Measurements from ENCODE around the gene AATF. TPM values are rescaled to one million over a fixed set of nuclear protein-coding genes. Genes with fewer than 3 reads are reported as not detected.

AATF gene
- total and polyA plus RNA-seq, 11 donors = 15.2 to 51.6 (median 28.9) TPM

DNA sequence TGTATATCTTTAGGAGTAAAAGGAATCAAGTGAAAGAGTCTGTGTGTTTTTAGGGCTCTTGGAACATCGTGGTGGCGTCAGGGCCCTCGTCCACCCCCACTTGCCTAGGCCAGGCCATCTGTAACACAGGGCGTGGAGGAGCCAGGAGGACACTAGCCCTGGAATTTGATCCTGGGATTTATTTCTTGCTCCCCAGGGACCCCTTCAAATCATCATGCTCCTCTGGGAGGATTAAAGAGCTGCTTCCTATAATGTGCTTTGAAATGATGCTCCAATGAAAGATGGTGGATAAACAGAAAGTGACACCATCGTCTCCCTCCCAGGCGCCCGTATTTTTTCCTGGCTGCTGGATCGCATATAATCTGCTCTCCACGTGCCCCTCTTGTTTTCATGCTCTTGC lies 113.3 kb downstream of the AATF start:
- H3K27me3 ChIP-seq = peaks cover 0 to 30% (median 8%) of the 10 kb centered on the region in 9 donors
- DNase-seq (no peak), ATAC-seq (no peak)
- no peak overlapping the region for H3K4me3 ChIP-seq
- no peak for TF ChIP-seq POLR2A (IDR thresholded peaks at IDR 0.05)
- TF ChIP-seq, protein P1, sequence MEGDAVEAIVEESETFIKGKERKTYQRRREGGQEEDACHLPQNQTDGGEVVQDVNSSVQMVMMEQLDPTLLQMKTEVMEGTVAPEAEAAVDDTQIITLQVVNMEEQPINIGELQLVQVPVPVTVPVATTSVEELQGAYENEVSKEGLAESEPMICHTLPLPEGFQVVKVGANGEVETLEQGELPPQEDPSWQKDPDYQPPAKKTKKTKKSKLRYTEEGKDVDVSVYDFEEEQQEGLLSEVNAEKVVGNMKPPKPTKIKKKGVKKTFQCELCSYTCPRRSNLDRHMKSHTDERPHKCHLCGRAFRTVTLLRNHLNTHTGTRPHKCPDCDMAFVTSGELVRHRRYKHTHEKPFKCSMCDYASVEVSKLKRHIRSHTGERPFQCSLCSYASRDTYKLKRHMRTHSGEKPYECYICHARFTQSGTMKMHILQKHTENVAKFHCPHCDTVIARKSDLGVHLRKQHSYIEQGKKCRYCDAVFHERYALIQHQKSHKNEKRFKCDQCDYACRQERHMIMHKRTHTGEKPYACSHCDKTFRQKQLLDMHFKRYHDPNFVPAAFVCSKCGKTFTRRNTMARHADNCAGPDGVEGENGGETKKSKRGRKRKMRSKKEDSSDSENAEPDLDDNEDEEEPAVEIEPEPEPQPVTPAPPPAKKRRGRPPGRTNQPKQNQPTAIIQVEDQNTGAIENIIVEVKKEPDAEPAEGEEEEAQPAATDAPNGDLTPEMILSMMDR (IDR thresholded peaks at IDR 0.05) = no peak
- H3K27ac ChIP-seq = no peak overlapping the region
- intact Hi-C loops (cut with DNase I) = loop anchor here in 1 of 10 donors (10.0 kb wide), 1 partner anchor 57 kb away; no protein-coding TSS in a partner anchor
- 69 to 72% (median 70%) methylated on average over 9 of the region's 9 CpGs for whole genome bisulfite sequencing, 4 donors
- H3K36me3 ChIP-seq = peaks cover 0 to 15% (median 4%) of the 10 kb centered on the region in 9 donors
- no peaks in the 10 kb centered on the region for H3K9me3 ChIP-seq
- no peaks in the 10 kb centered on the region for H3K4me1 ChIP-seq

DNA sequence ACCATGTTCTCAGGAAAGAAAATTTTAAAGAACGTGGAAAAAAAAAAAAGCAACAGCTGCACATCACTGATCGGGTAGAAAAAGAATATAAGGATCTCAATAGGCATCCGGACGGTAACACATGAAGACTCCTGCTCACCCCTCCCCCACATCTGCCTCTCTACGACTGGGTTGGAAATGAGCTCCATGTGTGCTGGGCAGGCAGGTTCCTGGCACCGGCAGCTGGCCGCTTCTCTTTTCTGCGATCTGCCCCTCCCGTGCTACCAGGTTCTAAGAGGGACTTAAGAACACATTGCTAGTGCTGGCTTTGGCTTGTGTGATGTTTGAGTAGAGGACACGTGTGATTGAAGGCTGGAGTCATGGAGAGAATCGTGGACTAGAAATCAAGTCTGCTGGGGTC lies 115.5 kb downstream of the AATF start:
- no peak overlapping the region for H3K4me3 ChIP-seq
- 59 to 67% (median 62%) methylated on average over 11 of the region's 11 CpGs for WGBS, 4 donors

DNA sequence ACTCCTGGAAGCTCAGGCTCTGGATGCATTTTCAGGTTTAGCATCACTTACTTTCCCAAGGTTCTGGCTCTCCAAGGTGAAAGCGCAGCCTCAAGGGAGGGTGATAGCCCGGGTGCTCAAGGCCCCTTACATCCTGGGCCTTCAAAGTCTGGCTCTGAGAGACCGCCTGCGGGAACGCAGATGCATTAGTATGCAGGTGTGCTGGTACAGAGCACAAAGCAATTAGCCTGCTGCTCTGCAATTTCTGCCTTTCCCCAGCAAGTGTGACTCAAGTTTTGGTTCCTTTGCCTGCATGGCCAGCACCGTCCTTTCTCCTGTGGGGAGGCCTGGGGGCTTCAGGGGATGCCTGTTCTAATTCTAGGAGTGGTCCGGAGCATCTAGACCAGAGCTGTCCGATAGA lies 116.2 kb downstream of the AATF start:
- ATAC-seq = no peak
- 75 to 88% (median 81%) methylated on average over 6 to 8 of the region's 8 CpGs for WGBS, 4 donors
- no peak for DNase-seq
- Histone ChIP-seq H3K4me1 (no peaks in the 10 kb centered on the region), H3K36me3 (no peaks in the 10 kb centered on the region), H3K27me3 (peaks cover 0 to 46% (median 11%) of the 10 kb centered on the region in 9 donors), H3K4me3 (no peak overlapping the region), H3K9me3 (peaks cover 0 to 8% (median 0%) of the 10 kb centered on the region in 12 donors), H3K27ac (no peak overlapping the region)
- no peak for TF ChIP-seq POLR2A (IDR thresholded peaks at IDR 0.05)
- TF ChIP-seq, protein P1 (IDR thresholded peaks at IDR 0.05) = no peak
- intact Hi-C loops (cut with DNase I) = loop anchor here in 1 of 10 donors (10.0 kb wide), 1 partner anchor 60 kb away; no protein-coding TSS in a partner anchor

More for the DNA sequence above, 115.5 kb downstream of the AATF start:
- TF ChIP-seq POLR2A (IDR thresholded peaks at IDR 0.05) = no peak
- TF ChIP-seq, protein P1 (IDR thresholded peaks at IDR 0.05) = no peak
- no peaks in the 10 kb centered on the region for H3K4me1 ChIP-seq
- no peak for DNase-seq
- intact Hi-C loops (cut with DNase I) = loop anchor here in 1 of 10 donors (10.0 kb wide), 1 partner anchor 59 kb away; no protein-coding TSS in a partner anchor
- no peak for ATAC-seq
- peaks cover 0 to 5% (median 0%) of the 10 kb centered on the region in 12 donors for H3K9me3 ChIP-seq
- H3K27me3 ChIP-seq = peaks cover 0 to 46% (median 11%) of the 10 kb centered on the region in 9 donors
- no peaks in the 10 kb centered on the region for H3K36me3 ChIP-seq
- H3K27ac ChIP-seq = no peak overlapping the region

DNA sequence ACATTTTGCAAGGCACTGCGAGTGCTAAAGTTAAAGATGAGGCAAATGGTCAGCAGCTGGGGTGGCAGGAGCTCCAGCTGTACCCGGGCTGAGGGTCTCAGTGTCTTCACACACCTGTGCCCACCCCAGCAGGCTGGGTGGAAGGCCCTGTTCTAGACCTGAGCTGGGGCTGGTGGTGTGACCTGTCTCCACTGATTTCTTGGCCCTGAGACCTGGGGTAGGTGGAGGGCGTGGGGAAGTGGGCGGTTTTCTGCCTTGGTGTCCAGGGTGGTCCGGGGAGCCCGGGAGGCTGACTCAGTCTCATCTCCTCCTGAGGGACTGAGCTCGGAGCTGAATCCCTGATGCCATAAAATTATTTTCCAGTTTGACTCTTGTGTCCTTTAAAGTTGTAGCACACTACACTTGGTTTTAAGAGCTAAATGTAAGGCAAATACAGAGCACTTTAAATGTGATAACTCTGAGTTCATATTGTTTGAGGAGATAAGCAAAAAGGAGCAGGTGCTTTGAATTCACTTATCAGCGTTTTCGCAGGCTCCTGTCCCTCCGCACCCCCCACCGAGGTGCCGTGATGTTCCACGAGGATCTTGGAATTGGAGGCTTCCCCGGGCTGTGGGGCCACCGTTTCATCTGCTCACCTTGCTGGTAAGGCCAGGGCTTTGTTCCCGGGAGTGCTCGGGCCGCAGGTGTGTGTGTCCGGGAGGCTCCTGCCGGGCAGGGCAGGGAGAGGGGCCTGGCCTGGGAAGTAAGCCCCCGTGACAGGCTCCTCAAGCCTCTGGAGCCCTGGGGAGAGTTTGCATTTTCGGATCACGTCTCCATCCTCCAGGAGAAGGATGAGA lies 117.0 kb downstream of the AATF start:
- intact Hi-C loops (cut with DNase I) = loop anchor here in 1 of 10 donors (10.0 kb wide), 1 partner anchor 61 kb away; no protein-coding TSS in a partner anchor
- ATAC-seq = no peak

More for the DNA sequence above, 117.0 kb downstream of the AATF start:
- Histone ChIP-seq H3K27ac (no peak overlapping the region), H3K4me3 (no peak overlapping the region), H3K9me3 (peaks cover 0 to 8% (median 0%) of the 10 kb centered on the region in 12 donors), H3K27me3 (peaks cover 0 to 46% (median 11%) of the 10 kb centered on the region in 9 donors), H3K4me1 (no peaks in the 10 kb centered on the region), H3K36me3 (no peaks in the 10 kb centered on the region)
- DNase-seq = no peak
- no peak for TF ChIP-seq POLR2A (IDR thresholded peaks at IDR 0.05)
- TF ChIP-seq, protein P1 (IDR thresholded peaks at IDR 0.05) = no peak
- WGBS, 4 donors = 41 to 45% (median 43%) methylated on average over 20 to 23 of the region's 23 CpGs
